ENCODE results near the gene ENC1. TPM values are rescaled to one million over a fixed set of nuclear protein-coding genes. Genes with fewer than 3 reads are reported as not detected.

Gene ENC1
- total RNA-seq, 4 donors from 2014 or later: 3.4 to 7.8 (median 4.5) TPM

DNA sequence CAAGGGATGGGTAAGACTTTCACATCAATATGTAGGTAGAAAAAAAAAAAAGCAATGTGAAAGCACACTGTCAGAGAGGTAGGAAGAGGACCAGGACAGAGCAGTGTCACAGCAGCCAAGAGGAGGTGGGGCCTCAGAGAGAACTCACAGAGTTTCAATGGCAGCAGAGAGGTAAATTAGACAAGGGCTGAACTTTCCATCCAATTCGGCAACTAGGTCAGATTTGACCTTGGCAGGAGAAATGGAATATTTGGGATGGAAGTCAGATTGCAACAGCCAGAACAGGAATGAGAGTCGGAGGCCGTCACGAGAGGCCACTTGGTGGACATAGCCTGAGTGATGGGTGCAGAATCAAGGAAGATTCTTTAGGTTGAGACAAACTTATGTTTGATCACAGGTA, 57.7 kb downstream of the ENC1 start:
- H3K9me3 ChIP-seq: no peaks in the 10 kb centered on the region
- H3K27ac ChIP-seq: no peak overlapping the region
- DNase-seq: no peak
- 88 to 89% methylated on average over 4 of the region's 4 CpGs for WGBS, 2 donors
- H3K36me3 ChIP-seq: no peaks in the 10 kb centered on the region
- TF ChIP-seq, protein P1, sequence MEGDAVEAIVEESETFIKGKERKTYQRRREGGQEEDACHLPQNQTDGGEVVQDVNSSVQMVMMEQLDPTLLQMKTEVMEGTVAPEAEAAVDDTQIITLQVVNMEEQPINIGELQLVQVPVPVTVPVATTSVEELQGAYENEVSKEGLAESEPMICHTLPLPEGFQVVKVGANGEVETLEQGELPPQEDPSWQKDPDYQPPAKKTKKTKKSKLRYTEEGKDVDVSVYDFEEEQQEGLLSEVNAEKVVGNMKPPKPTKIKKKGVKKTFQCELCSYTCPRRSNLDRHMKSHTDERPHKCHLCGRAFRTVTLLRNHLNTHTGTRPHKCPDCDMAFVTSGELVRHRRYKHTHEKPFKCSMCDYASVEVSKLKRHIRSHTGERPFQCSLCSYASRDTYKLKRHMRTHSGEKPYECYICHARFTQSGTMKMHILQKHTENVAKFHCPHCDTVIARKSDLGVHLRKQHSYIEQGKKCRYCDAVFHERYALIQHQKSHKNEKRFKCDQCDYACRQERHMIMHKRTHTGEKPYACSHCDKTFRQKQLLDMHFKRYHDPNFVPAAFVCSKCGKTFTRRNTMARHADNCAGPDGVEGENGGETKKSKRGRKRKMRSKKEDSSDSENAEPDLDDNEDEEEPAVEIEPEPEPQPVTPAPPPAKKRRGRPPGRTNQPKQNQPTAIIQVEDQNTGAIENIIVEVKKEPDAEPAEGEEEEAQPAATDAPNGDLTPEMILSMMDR (IDR thresholded peaks at IDR 0.05): no peak
- TF ChIP-seq POLR2A (IDR thresholded peaks at IDR 0.05): no peak
- intact Hi-C loops (cut with DNase I): no loop called here
- no peak overlapping the region for H3K4me3 ChIP-seq (replicated peaks in 1 of 3)
- no peaks in the 10 kb centered on the region for H3K4me1 ChIP-seq
- no peaks in the 10 kb centered on the region for H3K27me3 ChIP-seq

DNA sequence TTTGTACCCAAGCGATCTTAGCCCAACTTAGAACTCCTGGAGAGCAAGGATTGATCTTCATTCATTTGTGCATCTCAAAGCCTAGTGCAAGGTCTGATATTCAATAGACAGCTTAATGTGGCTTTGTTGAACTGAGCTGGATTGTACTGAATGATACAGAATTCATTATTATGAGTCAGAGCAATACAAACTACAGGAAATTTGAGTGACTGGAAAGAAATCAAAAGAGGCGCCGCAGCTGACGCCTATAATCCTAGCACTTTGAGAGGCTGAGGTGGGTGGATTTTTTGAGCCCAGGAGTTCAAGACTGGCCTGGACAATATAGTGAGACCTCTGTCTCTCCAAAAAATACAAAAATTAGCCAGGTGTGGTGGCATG, 58.6 kb downstream of the ENC1 start:
- no peaks in the 10 kb centered on the region for H3K27me3 ChIP-seq
- H3K36me3 ChIP-seq: no peaks in the 10 kb centered on the region
- no peak overlapping the region for H3K4me3 ChIP-seq (replicated peaks in 1 of 3)
- H3K9me3 ChIP-seq: no peaks in the 10 kb centered on the region
- no peak overlapping the region for H3K27ac ChIP-seq
- intact Hi-C loops (cut with DNase I): no loop called here
- no peak for TF ChIP-seq POLR2A (IDR thresholded peaks at IDR 0.05)
- TF ChIP-seq, protein P1 (IDR thresholded peaks at IDR 0.05): no peak
- no peaks in the 10 kb centered on the region for H3K4me1 ChIP-seq
- 95 to 96% methylated on average over 4 of the region's 4 CpGs for WGBS, 2 donors
- no peak for DNase-seq

DNA sequence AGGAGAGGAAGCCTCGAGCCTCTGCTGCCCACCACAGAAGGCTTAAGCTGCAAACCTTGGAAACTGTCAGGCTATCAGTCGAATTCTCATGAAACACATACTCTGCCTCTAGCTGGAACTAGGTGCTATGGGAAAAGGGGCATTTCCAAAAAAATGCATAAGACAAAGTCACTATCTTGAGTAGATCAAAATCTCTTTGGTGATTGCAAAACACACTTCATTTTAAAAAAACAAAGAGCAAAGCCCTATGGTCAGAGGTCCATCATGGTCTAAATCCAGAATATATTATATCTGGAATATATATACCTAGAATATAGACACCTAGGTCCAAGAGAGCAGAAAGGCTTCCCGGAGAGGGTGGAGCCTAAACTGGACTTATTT, 59.8 kb downstream of the ENC1 start:
- WGBS, 2 donors: 81% methylated on average over 3 of the region's 3 CpGs
- no peak for DNase-seq
- H3K27me3 ChIP-seq: no peaks in the 10 kb centered on the region
- no peaks in the 10 kb centered on the region for H3K9me3 ChIP-seq
- intact Hi-C loops (cut with DNase I): no loop called here
- H3K36me3 ChIP-seq: no peaks in the 10 kb centered on the region
- H3K27ac ChIP-seq: no peak overlapping the region
- H3K4me1 ChIP-seq: no peaks in the 10 kb centered on the region
- TF ChIP-seq, protein P1 (IDR thresholded peaks at IDR 0.05): no peak
- TF ChIP-seq POLR2A (IDR thresholded peaks at IDR 0.05): no peak
- H3K4me3 ChIP-seq (replicated peaks in 1 of 3): no peak overlapping the region

DNA sequence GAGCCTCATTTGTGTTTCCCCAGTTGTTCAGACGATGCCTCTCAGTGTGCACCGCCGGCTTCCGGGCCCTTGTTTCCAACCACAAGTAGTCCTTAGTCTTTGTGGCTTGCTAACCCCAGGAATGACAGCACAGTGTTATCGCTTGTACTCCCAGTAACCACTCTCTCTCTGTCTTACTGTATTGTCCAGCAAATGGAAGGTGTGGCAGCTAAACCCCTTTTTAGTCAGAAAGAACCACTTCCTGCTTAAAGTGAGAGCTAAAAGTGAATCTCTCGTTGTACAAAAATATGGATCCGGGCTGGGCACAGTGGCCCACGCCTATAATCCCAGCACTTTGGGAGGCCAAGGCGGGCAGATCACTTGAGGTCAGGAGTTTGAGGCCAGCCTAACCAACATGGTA, 61.3 kb downstream of the ENC1 start:
- H3K9me3 ChIP-seq: no peaks in the 10 kb centered on the region
- DNase-seq: no peak
- H3K36me3 ChIP-seq: no peaks in the 10 kb centered on the region
- no peaks in the 10 kb centered on the region for H3K27me3 ChIP-seq
- whole genome bisulfite sequencing, 2 donors: 89 to 91% methylated on average over 9 of the region's 9 CpGs
- no peaks in the 10 kb centered on the region for H3K4me1 ChIP-seq
- no peak overlapping the region for H3K4me3 ChIP-seq (replicated peaks in 1 of 3)
- intact Hi-C loops (cut with DNase I): no loop called here
- no peak overlapping the region for H3K27ac ChIP-seq
- no peak for TF ChIP-seq POLR2A (IDR thresholded peaks at IDR 0.05)
- TF ChIP-seq, protein P1 (IDR thresholded peaks at IDR 0.05): no peak

DNA sequence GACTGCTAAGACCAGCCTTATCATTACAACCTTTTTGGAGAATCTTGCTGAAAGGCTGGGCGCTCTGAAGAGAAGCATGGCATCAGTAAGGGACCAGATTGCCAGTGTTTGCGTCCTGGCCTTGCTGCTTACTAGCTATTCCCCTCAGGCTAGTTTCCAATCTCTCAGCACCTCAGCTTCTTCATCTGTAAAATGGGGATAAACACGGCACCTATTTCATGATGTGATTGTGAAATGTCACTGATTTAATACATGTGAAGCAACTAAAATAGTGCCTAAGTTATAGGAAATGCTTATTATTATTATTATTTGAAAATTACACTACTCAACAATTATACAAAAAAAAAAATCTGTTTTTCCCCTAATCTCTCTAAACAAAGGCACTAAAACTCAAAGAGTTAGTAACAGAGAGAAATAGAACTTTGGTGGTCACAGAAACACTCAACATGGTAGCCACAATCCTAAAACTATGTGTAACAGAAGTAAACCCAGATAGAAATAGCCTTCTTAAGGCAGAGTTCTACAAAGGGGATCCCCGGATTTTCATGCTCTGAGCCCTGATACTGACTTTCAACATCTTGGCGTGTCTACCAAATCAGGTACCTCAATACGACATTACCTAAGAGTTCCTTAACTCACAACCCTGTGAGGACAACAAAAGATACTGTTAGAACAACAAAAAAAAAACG, 62.0 kb downstream of the ENC1 start:
- Histone ChIP-seq H3K4me1 (no peaks in the 10 kb centered on the region), H3K4me3 (replicated peaks in 1 of 3) (no peak overlapping the region), H3K36me3 (no peaks in the 10 kb centered on the region), H3K9me3 (no peaks in the 10 kb centered on the region), H3K27ac (no peak overlapping the region), H3K27me3 (no peaks in the 10 kb centered on the region)
- no peak for TF ChIP-seq POLR2A (IDR thresholded peaks at IDR 0.05)
- TF ChIP-seq, protein P1 (IDR thresholded peaks at IDR 0.05): no peak
- intact Hi-C loops (cut with DNase I): no loop called here
- WGBS, 2 donors: 93 to 94% methylated on average over 7 of the region's 7 CpGs
- no peak for DNase-seq

Other genes starting within 250 kb of the ENC1 start
- 100 to 1,000 TPM; 141 to 264 (median 166) TPM for gene HEXB, start 44.5 kb upstream of the ENC1 start, total RNA-seq
- gene GFM2, start 126.4 kb upstream of the ENC1 start, total RNA-seq: 10 to 100 TPM; 26.5 to 49.0 (median 32.8) TPM
- 100 to 1,000 TPM in 2 of 4 donors, 10 to 100 TPM in 2; 75.3 to 228 (median 93.0) TPM for gene NSA2, start 126.5 kb upstream of the ENC1 start, total RNA-seq
- 10 to 100 TPM; 12.9 to 45.0 (median 27.5) TPM for gene FAM169A, start 225.7 kb upstream of the ENC1 start, total RNA-seq

Data from thyroid gland (tissue), 4 donors.